Thoracic aorta (tissue), 2 donors: ENCODE measurements around the gene TMSB4X. TPM values are rescaled to one million over a fixed set of nuclear protein-coding genes. Genes with fewer than 3 reads are reported as not detected.
"Not testable (repeated sequence)": the region's sequence is repeated elsewhere in the genome, so short reads cannot be mapped to it uniquely, and the experiment has no call there.

Experiments
- ATAC-seq: fragments of 150-250 bp; one replicate; pipeline ENCODE4 v1.8.0; 2017; ENCODE audit warnings: low read depth; ENCODE audit not compliant: insufficient number of reproducible peaks, low FRiP score
- DNase-seq: peaks from one replicate; pipeline ENCODE4 v3.0.0-alpha.2; 2020; ENCODE audit warnings: low spot score
- H3K27ac ChIP-seq, 2 donors: fragments of 200-600 bp; sonication (generic); 1 replicate in 1 of 2; 2 replicates in 1 of 2; pipeline ENCODE4 v1.5.1; 2016; ENCODE audit warnings: mild to moderate bottlenecking in 2 of 2, moderate library complexity in 2 of 2
- H3K27me3 ChIP-seq: fragments of 200-600 bp; sonication (generic); replicated peaks from 2 replicates; pipeline ENCODE4 v1.6.0; 2016; ENCODE audit warnings: mild to moderate bottlenecking; ENCODE audit not compliant: insufficient read depth
- H3K36me3 ChIP-seq: fragments of 200-600 bp; sonication (generic); one replicate; pipeline ENCODE4 v1.5.1; 2016
- H3K4me1 ChIP-seq, 2 donors: fragments of 200-600 bp; sonication (generic); 1 replicate in 1 of 2; 2 replicates in 1 of 2; pipeline versions ENCODE4 v1.5.1 to v1.6.0; 2016; ENCODE audit warnings: low read depth in 2 of 2, mild to moderate bottlenecking in 1 of 2; ENCODE audit not compliant: control insufficient read depth in 1 of 2
- H3K4me3 ChIP-seq: fragments of 200-600 bp; sonication (generic); 2 replicates; pipeline ENCODE4 v1.5.1; 2016; ENCODE audit warnings: mild to moderate bottlenecking
- H3K9me3 ChIP-seq: fragments of 200-600 bp; sonication (generic); 2 replicates; pipeline ENCODE4 v1.5.1; 2016
- total RNA-seq, 2 donors: library from RNA; depleted of rRNA; stranded (reverse); fragments of >200 nt; gene quantifications; one replicate each; pipeline versions ENCODE4 v1.1.0 to v1.2.3, GENCODE V29; 2016
- TF ChIP-seq, protein P1 (sequence below): fragments of 200-600 bp; sonication (generic); IDR thresholded peaks from one replicate; pipeline ENCODE4 v1.5.1; 2019; ENCODE audit warnings: antibody characterized with exemption

TMSB4X gene
- total RNA-seq, 2 donors from 2014 or later, result 3,886 to 3,920 TPM

DNA sequence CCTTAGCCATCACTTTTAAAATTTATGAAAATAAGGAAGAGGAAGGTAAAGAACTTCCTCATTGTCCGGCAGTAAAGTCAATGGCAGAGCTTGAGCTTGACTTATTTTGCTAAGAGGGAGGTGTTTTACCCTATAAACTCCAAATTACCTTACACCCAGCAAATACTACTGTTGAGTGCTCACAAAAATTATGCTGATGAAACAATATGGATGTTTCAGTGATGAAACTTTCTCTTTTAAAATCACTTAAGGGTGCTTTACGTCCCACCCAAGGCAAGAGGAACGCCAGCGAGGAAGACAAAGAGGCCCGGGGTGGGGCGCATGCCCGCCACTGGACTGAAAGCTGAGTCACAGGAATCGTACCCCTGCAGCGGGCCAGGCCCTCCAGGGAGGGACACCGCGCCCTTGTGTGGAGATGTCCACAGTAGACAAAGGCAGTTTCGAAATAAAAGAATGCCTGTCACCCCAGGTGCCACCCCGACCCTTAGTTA, 560 bp upstream of the TMSB4X start:
- TF ChIP-seq, protein P1, sequence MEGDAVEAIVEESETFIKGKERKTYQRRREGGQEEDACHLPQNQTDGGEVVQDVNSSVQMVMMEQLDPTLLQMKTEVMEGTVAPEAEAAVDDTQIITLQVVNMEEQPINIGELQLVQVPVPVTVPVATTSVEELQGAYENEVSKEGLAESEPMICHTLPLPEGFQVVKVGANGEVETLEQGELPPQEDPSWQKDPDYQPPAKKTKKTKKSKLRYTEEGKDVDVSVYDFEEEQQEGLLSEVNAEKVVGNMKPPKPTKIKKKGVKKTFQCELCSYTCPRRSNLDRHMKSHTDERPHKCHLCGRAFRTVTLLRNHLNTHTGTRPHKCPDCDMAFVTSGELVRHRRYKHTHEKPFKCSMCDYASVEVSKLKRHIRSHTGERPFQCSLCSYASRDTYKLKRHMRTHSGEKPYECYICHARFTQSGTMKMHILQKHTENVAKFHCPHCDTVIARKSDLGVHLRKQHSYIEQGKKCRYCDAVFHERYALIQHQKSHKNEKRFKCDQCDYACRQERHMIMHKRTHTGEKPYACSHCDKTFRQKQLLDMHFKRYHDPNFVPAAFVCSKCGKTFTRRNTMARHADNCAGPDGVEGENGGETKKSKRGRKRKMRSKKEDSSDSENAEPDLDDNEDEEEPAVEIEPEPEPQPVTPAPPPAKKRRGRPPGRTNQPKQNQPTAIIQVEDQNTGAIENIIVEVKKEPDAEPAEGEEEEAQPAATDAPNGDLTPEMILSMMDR, result no peak
- ATAC-seq (no peak), DNase-seq (no peak)
- no peaks in the 10 kb centered on the region for H3K9me3 ChIP-seq
- H3K27me3 ChIP-seq, result no peaks in the 10 kb centered on the region
- H3K4me3 ChIP-seq, result peak overlapping the region; percentile 96
- H3K36me3 ChIP-seq, result no peaks in the 10 kb centered on the region
- peak overlapping the region; percentile 98 to 99 for H3K27ac ChIP-seq
- H3K4me1 ChIP-seq, result peaks cover 6 to 21% of the 10 kb centered on the region in 2 donors

DNA sequence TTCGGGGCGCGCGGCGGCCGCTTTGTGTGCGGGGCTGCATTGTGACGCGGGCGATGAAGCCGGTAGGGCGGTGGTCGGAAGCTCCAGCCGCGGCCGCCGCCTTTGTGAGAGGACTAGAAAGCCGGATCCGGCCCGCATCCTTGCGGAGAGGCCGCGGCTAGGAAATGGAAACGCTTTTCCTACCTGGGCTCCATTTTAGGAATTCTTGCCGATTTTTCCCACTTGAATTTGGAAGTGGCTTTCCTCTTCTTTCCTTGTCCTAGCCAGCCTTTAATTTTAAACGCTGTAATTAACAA, 708 bp downstream of the TMSB4X start:
- H3K36me3 ChIP-seq, result no peaks in the 10 kb centered on the region
- DNase-seq, result no peak
- TF ChIP-seq, protein P1, result no peak
- ATAC-seq, result no peak
- H3K4me1 ChIP-seq, result peaks cover 6 to 28% of the 10 kb centered on the region in 2 donors
- no peaks in the 10 kb centered on the region for H3K9me3 ChIP-seq
- H3K27ac ChIP-seq, result peak overlapping the region; percentile 98 to 99
- no peaks in the 10 kb centered on the region for H3K27me3 ChIP-seq
- peak overlapping the region; percentile 96 for H3K4me3 ChIP-seq

DNA sequence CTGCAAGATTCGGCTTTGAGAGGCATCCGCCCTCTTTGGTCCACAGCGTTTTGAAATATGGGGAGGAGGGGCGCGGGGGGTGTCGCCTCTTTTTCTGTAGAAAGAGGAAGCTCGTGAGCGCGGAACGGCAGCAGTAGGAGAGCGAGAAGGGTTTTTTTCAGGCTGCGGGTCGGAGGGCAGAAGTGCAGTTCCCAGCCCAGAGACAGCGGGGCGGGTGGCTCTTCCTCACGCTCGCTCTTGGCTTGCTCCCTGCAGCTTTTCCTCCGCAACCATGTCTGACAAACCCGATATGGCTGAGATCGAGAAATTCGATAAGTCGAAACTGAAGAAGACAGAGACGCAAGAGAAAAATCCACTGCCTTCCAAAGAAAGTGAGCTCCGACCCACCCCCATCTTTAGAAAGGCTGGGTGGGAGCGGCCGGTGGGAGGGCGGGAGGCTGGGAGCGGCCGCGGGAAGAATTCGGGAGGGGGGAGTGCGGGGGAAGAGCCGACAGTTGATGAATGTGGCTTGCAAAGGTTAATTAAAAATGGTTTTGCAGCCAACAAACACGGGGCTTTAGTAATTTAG, 1.2 kb downstream of the TMSB4X start:
- TF ChIP-seq, protein P1, result no peak
- H3K36me3 ChIP-seq, result no peaks in the 10 kb centered on the region
- no peak for ATAC-seq
- peak overlapping the region; percentile 96 for H3K4me3 ChIP-seq
- H3K9me3 ChIP-seq, result no peaks in the 10 kb centered on the region
- no peaks in the 10 kb centered on the region for H3K27me3 ChIP-seq
- H3K27ac ChIP-seq, result peak overlapping the region; percentile 98 to 99
- DNase-seq, result no peak
- H3K4me1 ChIP-seq, result peaks cover 3 to 24% of the 10 kb centered on the region in 2 donors

DNA sequence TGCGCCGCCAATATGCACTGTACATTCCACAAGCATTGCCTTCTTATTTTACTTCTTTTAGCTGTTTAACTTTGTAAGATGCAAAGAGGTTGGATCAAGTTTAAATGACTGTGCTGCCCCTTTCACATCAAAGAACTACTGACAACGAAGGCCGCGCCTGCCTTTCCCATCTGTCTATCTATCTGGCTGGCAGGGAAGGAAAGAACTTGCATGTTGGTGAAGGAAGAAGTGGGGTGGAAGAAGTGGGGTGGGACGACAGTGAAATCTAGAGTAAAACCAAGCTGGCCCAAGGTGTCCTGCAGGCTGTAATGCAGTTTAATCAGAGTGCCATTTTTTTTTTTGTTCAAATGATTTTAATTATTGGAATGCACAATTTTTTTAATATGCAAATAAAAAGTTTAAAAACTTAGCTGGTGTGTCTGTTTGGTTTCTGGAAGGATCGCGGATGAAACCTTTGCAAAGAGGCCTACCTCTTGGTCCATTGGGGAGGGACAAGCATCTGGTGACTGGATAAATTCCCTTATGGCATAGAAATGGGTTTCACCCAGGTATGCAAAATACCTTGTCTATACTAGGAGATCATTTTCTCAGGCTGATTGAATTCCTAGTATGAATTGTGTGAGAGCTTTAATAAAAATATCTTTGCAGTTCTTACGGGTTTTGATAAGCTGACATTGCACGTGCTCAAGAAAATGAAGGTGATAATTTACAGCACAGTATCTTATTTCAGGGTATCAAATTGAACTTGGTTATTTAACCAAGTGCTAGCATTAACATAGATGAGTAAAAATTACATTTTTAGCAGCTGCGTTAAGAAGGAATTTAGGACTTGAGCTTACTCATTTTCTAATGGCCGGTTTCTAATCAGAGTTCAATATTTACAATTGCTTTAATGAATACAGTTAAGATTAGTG, 2.2 kb downstream of the TMSB4X start:
- H3K4me1 ChIP-seq, result peaks cover 0 to 14% of the 10 kb centered on the region in 2 donors
- not testable (repeated sequence) for ATAC-seq, DNase-seq, H3K27me3 ChIP-seq, H3K9me3 ChIP-seq, H3K36me3 ChIP-seq
- peak overlapping the region; percentile 98 to 99 for H3K27ac ChIP-seq
- peak overlapping the region; percentile 96 for H3K4me3 ChIP-seq

DNA sequence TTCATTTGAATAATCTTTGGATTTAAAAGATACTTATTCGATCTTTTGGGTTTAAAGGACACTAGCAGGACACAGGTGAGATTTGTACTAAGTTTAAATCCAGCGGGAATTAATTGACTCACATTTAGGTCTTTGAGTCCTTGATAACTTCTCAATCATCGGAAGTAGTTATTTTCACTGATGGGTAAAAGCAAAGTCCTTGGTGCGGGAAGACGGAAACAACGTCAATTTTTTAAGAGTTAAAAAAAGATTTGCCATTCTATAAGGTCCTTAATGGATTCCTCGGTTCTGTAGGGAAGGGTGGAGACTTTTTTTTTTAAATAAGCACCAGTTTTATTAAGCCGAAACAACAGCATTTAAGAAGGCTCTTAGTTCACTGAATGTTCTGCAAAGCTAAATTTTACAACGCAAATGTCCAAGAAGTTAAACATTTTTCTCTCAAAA, 2.9 kb downstream of the TMSB4X start:
- peak overlapping the region; percentile 96 for H3K4me3 ChIP-seq
- no peaks in the 10 kb centered on the region for H3K9me3 ChIP-seq
- peaks cover 0 to 13% of the 10 kb centered on the region in 2 donors for H3K4me1 ChIP-seq
- H3K27ac ChIP-seq, result peak overlapping the region; percentile 53 to 99
- DNase-seq (no peak), ATAC-seq (no peak)
- TF ChIP-seq, protein P1, result no peak
- H3K27me3 ChIP-seq, result no peaks in the 10 kb centered on the region
- no peaks in the 10 kb centered on the region for H3K36me3 ChIP-seq
